NCI-H82 treated with DMSO at 0.1 percent for 48 hours (cell line): Measurements from ENCODE around the gene ZNF668.
"Not testable (repeated sequence)": the region's sequence is repeated elsewhere in the genome, so short reads cannot be mapped to it uniquely, and the experiment has no call there.

ENCODE experiments used
- DNase-seq: peaks from one replicate; lab custom pipeline; 2025; ENCODE audit not compliant: unreplicated experiment; lab: John Stamatoyannopoulos, UW

Gene ZNF668

DNA sequence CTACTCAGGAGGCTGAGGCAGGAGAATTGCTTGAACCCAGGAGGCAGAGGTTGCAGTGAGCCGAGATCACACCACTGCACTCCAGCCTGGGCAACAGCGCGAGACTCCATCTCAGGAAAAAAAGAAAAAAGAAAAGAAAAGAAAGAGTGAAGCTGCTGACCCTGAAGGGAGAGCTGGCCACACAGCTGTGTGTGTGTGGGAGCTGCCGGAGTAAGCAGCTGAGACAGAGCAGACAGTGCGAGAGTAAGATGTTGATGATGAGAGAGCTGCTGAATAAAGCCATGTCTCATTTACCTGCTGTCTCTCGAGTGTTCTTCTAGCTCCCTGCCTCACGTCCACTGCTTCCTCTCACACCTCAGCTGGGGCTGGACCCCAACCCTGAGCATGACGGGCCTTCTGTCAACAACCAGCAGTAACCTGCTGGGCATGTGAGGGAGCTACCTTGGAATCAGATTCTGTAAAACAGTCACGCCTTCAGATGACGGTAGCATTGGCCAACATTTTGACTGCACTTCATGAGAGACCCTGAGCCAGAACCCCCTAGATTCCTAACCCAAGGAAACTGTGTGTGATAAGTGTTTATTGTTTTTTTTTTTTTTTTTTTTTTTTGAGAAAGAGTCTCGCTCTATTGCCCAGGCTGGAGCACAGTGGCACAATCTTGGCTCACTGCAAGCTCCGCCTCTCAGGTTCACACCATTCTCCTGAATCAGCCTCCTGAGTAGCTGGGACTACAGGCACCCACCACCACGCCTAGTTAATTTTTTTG is 27.0 kb upstream of the ZNF668 start:
- DNase-seq, result not testable (repeated sequence)

DNA sequence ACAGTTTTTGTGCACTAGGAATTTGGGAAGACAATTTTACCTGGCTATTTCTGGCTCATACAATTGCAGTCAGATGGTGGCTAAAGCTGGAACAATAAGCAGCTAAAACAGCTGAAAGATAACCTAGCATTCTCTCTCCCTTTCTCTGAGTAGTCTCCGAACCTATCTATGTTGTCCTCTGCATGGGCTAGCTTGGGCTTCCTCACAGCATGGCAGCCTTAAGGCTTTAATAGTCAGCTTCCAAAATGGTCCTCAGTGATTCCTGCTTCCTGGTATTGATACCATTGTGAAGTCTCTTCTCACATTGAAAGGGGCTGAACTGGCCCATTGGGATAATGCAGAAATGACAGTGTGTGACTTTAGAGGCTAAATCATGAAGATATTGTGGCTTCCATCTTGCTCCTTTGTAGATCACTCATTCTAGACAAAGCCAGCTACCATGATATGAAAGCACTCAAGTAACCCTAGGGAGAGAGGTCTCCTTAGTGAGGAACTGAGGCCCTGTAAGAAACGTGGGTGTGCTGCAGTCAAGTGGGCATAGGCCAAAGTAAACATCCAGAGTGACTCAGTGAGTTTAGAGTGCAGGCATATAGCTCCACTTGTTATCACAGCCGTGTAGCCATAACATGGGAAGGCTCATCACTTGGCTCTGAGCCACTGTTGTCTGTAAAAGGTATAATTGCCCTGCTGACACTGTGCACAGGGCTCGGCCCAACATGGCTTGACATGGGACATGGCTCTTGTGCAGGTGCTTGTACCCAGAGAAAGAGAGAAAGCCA is 26.0 kb upstream of the ZNF668 start:
- DNase-seq, result no peak

DNA sequence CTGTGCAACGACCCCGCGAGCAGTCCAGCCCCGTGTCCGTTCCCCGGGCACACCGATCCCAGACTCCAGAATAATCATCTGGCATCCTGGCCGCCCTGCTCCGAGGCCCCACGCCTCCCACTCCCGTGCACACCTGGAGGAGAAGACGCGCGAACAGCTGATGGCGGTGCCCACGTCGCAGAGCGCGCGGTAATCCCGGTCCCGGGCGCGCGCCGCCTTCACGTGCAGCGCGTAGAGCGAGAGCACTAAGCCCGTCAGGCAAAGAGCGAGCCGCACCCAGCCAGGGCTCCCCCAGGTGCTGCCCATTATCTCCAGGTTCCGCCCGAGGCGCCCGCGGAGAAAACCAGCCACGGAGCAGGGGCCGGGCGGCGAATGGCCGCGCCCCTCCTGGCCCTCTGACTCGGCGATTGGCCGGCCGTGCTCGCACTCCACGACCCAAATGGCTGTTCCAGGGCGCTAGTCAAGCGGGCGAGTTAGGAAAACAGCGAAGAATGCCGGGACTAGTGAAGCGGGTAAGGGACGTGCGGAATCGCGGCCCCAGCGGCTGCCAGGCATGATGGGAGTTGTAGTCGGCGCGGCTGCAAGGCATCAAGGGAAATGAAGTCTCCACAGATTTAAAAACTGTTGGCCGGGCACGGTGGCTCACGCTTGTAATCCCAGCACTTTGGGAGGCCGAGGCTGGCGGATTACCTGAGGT is 20.5 kb upstream of the ZNF668 start, which contains the start of gene VKORC1:
Gene VKORC1 (minus strand): TSS at position 374 of the 697 bp plus-strand sequence. CDS start 68 bp downstream, at position 306.
- peak; percentile 95 for DNase-seq

DNA sequence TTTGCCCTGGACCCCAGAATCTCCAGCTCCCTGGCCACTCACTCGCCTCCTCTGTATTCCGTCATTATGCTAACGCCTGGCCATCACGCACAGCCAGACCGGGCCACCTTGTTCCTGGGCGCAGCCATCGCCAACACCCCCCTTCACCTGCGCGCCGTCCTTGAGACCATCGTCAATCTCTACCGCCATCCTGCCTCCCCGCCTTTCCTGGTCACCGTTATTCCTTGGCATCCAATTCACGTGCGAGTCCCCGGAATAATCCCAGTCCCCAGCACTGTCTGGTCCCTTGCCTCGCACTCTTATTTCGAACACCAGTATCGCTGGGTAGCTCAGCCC is 20.0 kb upstream of the ZNF668 start:
- no peak for DNase-seq

DNA sequence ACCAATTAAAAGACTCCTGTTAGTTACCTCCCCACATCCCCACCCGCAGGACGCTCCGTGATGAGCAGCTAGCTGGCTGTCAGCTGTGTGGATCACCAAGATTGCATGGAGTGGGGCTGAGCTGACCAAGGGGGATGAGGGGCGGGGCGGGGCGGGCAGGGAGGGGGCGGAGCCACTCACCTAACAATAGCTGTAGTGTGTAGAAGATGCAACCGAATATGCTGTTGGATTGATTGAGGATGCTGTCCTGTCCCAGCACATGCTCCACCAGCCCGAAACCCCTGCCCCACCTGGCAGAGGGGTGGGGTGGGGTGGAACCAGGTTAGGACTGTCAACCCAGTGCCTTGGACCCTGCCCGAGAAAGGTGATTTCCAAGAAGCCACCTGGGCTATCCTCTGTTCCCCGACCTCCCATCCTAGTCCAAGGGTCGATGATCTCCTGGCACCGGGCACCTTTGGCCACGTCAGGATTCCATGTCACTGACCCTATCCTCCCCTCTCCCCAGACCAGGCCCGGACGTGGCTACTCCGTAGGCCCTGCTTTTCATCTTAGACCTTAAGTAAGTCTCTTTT is 19.2 kb upstream of the ZNF668 start:
- peak; percentile 56 for DNase-seq

DNA sequence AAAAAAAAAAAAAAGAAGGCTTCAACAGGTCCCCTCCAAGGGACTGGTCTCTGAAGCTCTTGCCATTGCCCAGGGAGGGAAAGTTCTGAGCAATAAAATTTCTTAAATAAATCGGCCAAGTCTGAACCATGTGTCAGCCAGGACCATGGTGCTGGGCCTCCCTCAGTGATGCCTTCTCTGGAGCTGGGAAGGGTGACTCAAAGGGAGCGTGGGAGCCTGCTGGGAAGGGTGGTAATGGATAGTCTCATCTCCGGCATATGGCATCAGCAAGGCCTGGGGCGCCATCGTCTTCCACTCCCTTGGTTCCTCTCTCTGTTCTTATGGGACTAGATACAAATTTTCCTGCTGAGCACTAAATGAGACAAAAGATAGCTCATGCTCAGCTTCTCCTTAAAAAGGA is 18.3 kb upstream of the ZNF668 start:
- no peak for DNase-seq

DNA sequence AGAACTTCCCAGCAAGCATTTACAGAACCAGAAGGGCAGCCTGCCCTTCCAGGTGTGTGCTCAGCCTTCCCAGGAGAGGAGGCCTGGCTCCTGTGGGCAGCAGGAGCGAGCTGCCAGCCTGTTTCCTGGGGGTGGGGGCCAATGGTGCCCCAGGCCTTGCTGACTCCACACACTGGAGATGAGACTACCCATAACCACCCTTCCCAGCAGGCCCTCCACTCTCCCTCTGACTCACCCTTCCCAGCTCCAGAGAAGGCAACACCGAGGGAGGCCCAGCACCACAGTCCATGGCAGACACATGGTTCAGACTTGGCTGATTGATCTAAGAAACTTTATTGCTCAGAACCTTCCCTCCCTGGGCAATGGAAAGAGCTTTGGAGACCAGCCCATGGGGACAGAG is 16.5 kb upstream of the ZNF668 start:
- no peak for DNase-seq

DNA sequence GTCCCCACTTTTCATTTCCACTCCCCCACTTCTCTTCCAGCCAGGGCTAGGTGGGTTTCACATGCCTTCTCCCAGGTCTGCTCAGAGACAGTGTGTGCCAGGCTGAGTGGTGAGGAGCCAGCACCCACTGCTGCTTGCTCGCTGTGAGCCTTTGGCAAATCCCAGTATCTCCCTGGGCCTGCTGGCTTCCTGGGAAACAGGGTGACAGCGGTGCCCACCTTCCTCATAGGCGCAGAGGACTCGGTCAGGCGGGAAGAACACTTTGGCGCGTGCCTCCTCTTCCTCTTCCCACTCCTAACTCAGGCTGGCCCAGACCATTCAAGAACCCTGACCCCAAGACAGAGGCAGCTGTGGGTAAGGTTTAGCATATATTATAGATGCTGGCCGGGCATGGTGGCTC is 15.2 kb upstream of the ZNF668 start:
- no peak for DNase-seq

DNA sequence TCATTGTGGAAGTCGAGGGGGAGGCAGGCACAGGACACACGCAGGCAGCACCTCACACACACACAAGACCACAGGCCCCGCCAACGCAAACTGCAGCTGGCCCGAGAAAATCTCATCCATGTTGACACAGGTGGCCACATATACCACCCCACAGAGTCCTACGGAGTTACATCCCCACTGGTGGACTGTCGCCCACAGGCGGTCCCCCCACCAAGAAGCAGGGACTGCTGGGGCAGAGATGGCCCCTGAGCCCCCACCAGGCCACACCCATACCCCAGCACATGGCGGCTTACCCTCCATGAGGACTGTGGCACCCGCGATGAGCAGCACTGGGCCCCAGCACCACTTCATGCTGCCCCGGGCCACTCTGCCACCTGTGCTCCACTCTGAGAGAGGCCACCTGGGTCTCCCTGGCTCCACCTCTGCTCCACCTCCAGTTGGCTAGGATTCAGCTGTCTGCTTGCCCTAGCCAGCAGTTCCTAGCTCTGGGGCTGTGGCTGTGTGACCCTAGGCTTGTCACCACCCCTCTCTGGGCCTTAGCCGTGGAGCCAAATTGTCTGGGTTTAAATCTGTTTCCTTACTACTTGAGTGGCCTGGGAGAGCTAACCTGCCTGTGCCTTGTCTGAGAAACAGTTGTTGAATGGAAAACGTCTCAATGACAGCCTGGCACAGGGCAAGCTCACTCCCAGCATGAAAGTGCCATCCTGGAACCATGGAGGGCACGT is 14.6 kb upstream of the ZNF668 start, which contains the start of gene PRSS53:
Gene PRSS53 (minus strand): TSS at position 485 of the 725 bp plus-strand sequence. CDS start 134 bp downstream, at position 351.
- DNase-seq, result no peak

DNA sequence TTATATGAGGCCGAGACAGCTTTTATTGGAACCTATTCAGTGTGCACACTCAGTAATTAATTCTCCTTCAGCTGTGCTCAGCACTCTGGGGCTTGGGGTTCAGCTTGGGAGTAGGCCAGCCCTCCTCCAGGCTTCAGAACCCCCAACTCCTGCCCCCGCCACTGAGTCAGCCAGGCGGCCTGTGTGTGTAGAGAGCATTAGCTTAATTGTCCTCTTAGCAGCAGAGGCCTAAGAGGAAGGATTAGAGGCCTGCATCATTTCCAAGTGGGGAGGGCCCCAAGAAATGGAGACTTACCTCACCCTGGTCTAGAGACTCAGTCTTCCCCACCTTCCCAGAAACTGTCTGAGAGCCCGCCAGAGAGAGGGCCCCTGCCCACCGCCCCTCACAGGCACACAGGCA is 13.9 kb upstream of the ZNF668 start:
- DNase-seq, result peak; percentile 3

DNA sequence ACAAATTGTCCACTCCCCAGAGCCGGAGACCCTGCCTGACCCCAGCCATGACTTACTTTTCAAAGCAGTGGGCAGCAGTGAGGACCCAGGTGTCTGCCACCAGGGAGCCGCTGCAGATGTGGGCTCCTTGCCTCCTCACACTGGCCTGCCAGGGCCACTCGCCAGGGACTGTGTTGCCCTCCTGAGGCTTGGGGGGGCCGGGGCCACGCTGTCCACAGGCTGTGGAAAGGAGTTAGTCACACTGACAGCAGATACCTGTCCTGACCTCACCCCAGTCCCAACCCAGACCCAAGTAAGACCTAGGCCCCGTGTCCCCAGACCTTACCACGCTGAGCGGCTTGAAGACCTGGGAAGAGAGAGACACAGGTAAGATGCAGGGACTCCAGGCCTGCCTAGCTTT is 13.4 kb upstream of the ZNF668 start:
- no peak for DNase-seq

DNA sequence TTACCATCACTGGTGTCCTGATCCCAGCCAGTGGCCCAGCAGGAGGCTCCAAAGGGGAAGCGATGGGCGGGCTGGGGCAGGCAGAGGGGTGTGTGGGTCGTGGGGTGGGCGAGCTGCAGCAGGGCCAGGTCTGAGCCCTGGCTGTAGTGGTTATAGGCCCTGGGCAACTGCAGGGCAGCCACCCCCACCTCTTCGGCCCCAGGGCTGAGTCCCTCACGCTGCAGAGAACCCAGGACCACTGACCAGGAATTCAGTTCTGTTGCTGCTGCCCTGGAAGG is 12.5 kb upstream of the ZNF668 start:
- no peak for DNase-seq

DNA sequence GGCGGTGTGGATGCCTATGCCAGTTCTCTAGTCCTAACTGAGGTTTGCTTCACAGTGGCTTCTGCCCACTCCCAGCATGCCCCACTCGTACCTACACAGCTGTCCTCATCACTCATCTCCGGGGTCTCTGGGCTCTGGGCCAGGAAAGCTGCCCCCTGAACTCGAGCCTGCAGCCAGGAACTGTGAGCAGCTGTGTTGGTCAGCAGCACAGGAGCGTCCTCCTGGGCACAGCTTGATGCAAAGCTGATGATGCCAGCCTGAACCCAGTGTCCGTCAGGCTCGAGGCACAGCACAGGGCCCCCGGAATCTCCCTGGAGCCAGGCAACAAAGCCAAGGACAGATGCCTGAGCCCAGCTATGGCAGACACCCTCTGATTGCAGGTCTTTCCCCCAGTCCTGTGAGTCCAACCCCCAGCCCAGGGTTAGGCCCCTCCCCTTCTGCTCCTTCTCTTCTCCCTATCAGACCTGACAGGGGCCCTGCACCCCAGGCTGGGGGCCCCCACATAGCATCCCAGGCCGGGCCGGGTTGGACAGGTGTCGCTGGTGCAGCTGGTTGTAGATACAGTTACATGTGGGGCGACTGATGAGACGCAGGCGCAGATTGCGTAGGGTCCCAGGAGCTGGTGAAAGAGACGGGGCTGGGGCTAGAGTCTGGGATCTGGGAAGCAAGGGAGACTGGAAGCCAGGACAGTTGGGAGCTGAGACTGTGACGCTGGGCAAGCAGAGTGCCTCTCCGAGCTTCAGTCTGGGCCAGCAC is 12.0 kb upstream of the ZNF668 start:
- no peak for DNase-seq

DNA sequence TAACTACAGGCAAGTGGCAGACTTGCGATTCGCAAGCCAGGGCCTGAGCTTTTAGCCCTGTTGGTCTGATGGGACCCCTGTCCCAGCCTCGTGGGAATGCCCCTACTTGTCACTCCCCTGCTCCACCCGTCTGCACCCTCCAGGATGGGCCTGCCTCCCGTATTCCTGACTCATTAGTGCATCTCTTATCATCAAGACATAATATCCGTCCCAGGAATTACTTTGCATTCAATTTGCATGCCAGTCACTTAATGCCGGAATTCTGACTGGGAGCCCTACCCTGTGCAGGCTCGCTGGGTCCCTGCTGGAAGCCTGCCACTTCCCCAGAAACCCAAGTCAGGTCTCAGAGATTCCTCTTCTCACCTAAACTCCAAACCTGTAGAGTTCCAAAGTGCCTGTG is 11.4 kb upstream of the ZNF668 start:
- no peak for DNase-seq

DNA sequence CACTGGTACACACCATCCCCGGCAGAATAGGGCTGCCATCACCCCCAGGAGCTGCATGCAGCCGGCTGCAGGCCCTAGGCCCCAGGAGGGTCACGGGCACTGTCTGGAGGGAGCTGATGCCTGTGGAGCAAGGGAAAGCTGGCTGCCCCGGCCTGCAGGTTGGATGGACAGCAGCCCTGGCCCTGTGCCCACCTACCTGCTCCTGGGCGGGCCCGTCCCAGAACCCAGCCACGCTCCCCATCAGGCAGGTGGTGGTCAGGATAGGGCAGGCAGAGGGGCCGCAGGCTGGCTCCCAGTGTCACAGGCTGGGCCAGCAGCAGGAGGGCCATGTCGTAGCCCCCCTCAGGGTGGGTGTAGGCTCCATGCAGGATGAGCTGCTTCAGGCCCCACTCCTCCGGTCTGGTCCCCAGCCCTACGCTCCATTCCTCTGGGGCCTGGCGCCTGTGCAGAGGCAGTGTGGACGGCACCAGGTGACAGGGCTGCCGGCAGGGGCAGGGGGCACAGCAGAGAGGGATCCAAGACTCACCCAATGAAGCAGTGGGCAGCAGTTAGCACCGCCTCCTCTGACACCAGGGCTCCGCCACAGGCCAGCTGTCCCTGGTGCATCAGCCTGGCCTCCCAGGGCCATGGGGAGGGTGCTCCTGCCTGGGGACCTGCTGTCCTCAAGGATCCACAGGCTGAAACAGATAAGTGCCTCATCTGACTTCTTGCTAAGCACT is 10.7 kb upstream of the ZNF668 start:
- DNase-seq, result no peak

DNA sequence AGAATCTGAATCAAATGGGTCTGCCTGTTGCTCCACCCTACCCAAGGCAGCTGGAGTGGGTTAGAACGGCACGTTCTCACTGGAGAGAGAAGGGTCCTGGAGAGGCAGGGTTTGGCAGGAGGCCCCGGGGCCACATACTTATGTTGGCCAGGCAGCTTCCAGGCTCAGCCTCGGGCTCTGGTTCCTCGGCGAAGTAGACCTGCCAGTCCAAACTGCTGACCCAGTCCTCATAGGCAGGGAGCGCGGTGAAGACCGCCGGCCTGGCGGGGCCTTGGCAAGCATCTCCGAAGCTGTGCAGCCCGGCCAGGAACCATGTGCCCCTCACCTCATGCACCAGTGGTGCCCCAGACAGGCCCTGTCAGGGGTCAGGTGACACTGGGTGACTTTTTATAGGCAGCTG is 9.9 kb upstream of the ZNF668 start:
- no peak for DNase-seq

DNA sequence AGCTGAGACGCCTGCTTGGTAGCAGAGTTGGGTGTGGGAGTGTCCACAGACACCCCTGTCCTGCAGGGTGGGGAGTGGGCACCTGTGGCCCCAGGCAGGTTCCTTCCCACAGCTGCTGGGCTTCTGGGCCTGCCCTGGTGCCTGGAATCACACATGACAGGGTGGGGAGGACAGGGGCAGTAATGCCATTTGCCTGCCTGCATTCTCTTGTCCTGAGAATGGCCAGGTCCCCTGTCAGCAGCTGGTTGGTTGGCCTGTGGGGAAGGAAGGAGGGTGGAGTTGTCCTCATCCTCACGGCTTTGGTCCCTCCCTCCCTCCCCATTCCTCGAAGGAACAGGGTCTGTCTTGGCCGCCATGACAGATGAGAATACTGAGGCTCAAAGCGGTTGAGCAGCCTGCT is 9.5 kb upstream of the ZNF668 start:
- no peak for DNase-seq

DNA sequence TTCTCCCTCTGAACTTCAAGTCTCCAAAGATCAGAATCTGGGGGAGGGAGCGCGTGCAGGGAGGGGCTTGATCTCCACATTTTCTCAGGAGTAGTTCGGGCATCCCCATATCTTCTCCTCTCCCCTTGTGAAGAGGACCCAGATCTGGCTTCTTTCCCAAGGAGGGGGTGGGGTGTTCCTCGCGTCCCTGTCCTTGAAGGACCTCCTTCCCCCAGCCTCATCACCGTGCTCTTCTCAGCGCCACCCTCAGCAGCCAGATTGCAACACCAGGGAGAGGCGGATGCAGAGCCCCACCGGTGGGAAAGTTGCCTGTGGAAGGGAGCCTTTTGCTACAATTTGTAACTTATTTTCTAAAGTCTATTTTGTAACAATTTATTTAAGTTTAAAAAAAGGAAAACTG is 9.0 kb upstream of the ZNF668 start:
- DNase-seq, result no peak

DNA sequence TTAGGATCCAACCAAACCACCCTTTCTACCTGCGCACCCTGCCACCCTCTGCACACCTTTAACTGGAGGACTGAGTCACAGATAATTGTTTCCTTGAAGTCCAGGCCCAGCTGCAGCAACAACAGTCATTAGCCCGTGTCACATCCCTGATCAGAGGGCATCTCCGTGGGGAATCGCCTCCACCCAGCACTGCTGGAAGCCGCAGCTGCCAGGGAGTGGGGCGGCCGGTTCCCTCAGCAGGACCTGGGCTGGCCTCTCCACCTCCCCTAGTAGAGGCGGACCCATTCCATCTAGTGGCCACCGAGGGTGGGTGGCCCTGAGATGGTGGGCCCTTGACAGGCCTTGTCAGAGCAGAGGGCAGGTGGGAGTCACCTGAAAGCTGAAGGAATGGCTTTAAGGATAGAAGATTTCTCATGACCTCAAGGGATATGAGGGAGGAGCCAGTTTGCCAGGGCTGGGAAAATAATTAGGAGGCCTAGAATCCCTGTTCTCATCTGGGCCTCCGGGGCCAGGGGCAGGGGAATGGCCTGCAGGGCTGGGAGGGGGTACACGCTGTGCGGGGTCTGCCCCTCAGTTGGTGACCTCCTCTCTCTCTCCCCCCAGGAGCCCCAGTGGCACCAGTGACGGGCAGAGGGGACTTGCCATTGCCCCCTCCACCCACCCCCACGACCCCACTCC is 8.5 kb upstream of the ZNF668 start:
- DNase-seq, result no peak
